Erythroblast (primary cell): Measurements from ENCODE around the gene MYO10.
A peak's percentile ranks its signal among the peaks of the same experiment; 100 is the strongest.

Experiments used
- DNase-seq, 2 experiments: peaks; one replicate each; lab custom pipeline; 2025; lab: John Stamatoyannopoulos, UW
- GATA1 ChIP-seq: IDR thresholded peaks from 2 replicates; pipeline ENCODE4 v1.6.1; 2011; ENCODE audit warnings: low read depth, mild to moderate bottlenecking, control low read depth, low read length, moderate library complexity
- POLR2A ChIP-seq: IDR thresholded peaks from 2 replicates; pipeline ENCODE4 v1.6.1; 2011; ENCODE audit warnings: mild to moderate bottlenecking, low read length

MYO10 gene

GRCh38 chr5:16808021-16808420, 128.1 kb downstream of the MYO10 start:
- DNase-seq = no peak
- TF ChIP-seq GATA1 = no peak
- TF ChIP-seq POLR2A = no peak

GRCh38 chr5:16807547-16807864, 128.6 kb downstream of the MYO10 start:
- DNase-seq = no peak
- TF ChIP-seq GATA1 (no peak), POLR2A (no peak)

GRCh38 chr5:16806711-16807546, 129.2 kb downstream of the MYO10 start:
- no peak for TF ChIP-seq POLR2A
- TF ChIP-seq GATA1 = no peak
- no peak for DNase-seq

GRCh38 chr5:16805486-16805885, 130.6 kb downstream of the MYO10 start:
- no peak for DNase-seq
- TF ChIP-seq GATA1 (no peak), POLR2A (no peak)

GRCh38 chr5:16803831-16804230, 132.3 kb downstream of the MYO10 start:
- TF ChIP-seq POLR2A (no peak), GATA1 (no peak)
- DNase-seq = no peak

GRCh38 chr5:16800477-16800876, 135.6 kb downstream of the MYO10 start:
- TF ChIP-seq GATA1 (no peak), POLR2A (no peak)
- no peak for DNase-seq

- no peak for DNase-seq
Observed at GRCh38 chr5:16799796-16800195, 136.3 kb downstream of the MYO10 start.

GRCh38 chr5:16797951-16798350, 138.1 kb downstream of the MYO10 start:
- DNase-seq = no peak
- TF ChIP-seq GATA1 = no peak

More at GRCh38 chr5:16799796-16800195, 136.3 kb downstream of the MYO10 start:
- no peak for TF ChIP-seq GATA1
- no peak for TF ChIP-seq POLR2A

- TF ChIP-seq POLR2A (no peak), GATA1 (no peak)
- DNase-seq = no peak
Observed at GRCh38 chr5:16794269-16794913, 141.7 kb downstream of the MYO10 start.

GRCh38 chr5:16792598-16793275, 143.4 kb downstream of the MYO10 start:
- no peak for TF ChIP-seq POLR2A
- no peak for TF ChIP-seq GATA1
- DNase-seq = no peak

- no peak for TF ChIP-seq GATA1
- no peak for TF ChIP-seq POLR2A
- DNase-seq = no peak
Observed at GRCh38 chr5:16791904-16792597, 144.0 kb downstream of the MYO10 start.

- DNase-seq = peak; percentile 26 to 65
- no peak for TF ChIP-seq POLR2A
- TF ChIP-seq GATA1 = no peak
Observed at GRCh38 chr5:16791036-16791705, 144.9 kb downstream of the MYO10 start.

- no peak for DNase-seq
- TF ChIP-seq POLR2A (no peak), GATA1 (no peak)
Observed at GRCh38 chr5:16788957-16789356, 147.1 kb downstream of the MYO10 start.
